ENCODE data around the gene GRIK4. TPM values are rescaled to one million over a fixed set of nuclear protein-coding genes. Genes with fewer than 3 reads are reported as not detected.

The GRIK4 gene
- polyA plus RNA-seq, 1 donor = 0.94 TPM

DNA sequence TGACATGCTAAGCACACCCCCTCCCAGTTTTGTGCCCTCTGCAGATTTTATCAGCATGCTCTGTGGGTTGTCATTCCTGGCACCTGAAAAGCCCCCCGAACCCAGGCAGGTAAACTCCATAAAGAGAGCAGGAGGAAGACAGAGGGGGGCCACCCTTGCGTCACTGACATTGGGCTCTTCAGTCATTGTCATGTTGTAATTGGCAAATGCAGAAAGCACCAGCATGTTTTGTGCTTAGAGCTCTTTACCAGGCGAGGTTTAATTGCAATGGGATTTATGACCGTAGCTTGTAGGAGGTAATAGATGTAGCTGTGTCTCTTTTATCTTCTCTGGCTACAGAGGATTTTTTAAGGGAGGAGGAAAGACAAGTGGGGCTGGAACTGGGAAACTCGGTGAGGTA, 201.7 kb downstream of the GRIK4 start:
- no peaks in the 10 kb centered on the region for H3K36me3 ChIP-seq (ENCODE audit: control insufficient read depth, insufficient read depth, low read length)
- no peaks in the 10 kb centered on the region for H3K27me3 ChIP-seq (ENCODE audit: control insufficient read depth, insufficient read depth, low read length)
- no peaks in the 10 kb centered on the region for H3K9me3 ChIP-seq (ENCODE audit: control insufficient read depth, low read depth, low read length)
- DNase-seq = no peak
- 0% methylated on average over 1 of the region's 5 CpGs for WGBS (ENCODE audit: insufficient coverage, low lambda C conversion rate)
- peaks cover 42% of the 10 kb centered on the region for H3K4me1 ChIP-seq (ENCODE audit: control insufficient read depth, insufficient read depth, low read length)
- H3K4me3 ChIP-seq (ENCODE audit: low read length) = no peak overlapping the region
- H3K27ac ChIP-seq (ENCODE audit: low read length) = no peak overlapping the region

- Histone ChIP-seq H3K4me3 (ENCODE audit: low read length) (no peak overlapping the region), H3K36me3 (ENCODE audit: control insufficient read depth, insufficient read depth, low read length) (no peaks in the 10 kb centered on the region), H3K4me1 (ENCODE audit: control insufficient read depth, insufficient read depth, low read length) (peaks cover 37% of the 10 kb centered on the region), H3K27ac (ENCODE audit: low read length) (no peak overlapping the region), H3K27me3 (ENCODE audit: control insufficient read depth, insufficient read depth, low read length) (no peaks in the 10 kb centered on the region), H3K9me3 (ENCODE audit: control insufficient read depth, low read depth, low read length) (no peaks in the 10 kb centered on the region)
- no peak for DNase-seq
- WGBS (ENCODE audit: insufficient coverage, low lambda C conversion rate) = no CpG with 5 or more reads among the region's 3 CpGs
Observed at GRCh38 chr11:120714438-120714837, 202.9 kb downstream of the GRIK4 start.

GRCh38 chr11:120715239-120715638, 203.7 kb downstream of the GRIK4 start:
- Histone ChIP-seq H3K27ac (ENCODE audit: low read length) (no peak overlapping the region), H3K36me3 (ENCODE audit: control insufficient read depth, insufficient read depth, low read length) (no peaks in the 10 kb centered on the region), H3K4me1 (ENCODE audit: control insufficient read depth, insufficient read depth, low read length) (peaks cover 34% of the 10 kb centered on the region), H3K4me3 (ENCODE audit: low read length) (no peak overlapping the region), H3K27me3 (ENCODE audit: control insufficient read depth, insufficient read depth, low read length) (no peaks in the 10 kb centered on the region), H3K9me3 (ENCODE audit: control insufficient read depth, low read depth, low read length) (no peaks in the 10 kb centered on the region)
- DNase-seq = peak in 1 of 2 donors; percentile 53
- 21% methylated on average over 5 of the region's 10 CpGs for WGBS (ENCODE audit: insufficient coverage, low lambda C conversion rate)

- H3K27me3 ChIP-seq (ENCODE audit: control insufficient read depth, insufficient read depth, low read length) = no peaks in the 10 kb centered on the region
- no CpG with 5 or more reads among the region's 11 CpGs for WGBS (ENCODE audit: insufficient coverage, low lambda C conversion rate)
- no peaks in the 10 kb centered on the region for H3K36me3 ChIP-seq (ENCODE audit: control insufficient read depth, insufficient read depth, low read length)
- DNase-seq = no peak
- no peak overlapping the region for H3K4me3 ChIP-seq (ENCODE audit: low read length)
- H3K4me1 ChIP-seq (ENCODE audit: control insufficient read depth, insufficient read depth, low read length) = peaks cover 23% of the 10 kb centered on the region
- no peak overlapping the region for H3K27ac ChIP-seq (ENCODE audit: low read length)
- H3K9me3 ChIP-seq (ENCODE audit: control insufficient read depth, low read depth, low read length) = no peaks in the 10 kb centered on the region
Observed at GRCh38 chr11:120717042-120717441, 205.5 kb downstream of the GRIK4 start.

DNA sequence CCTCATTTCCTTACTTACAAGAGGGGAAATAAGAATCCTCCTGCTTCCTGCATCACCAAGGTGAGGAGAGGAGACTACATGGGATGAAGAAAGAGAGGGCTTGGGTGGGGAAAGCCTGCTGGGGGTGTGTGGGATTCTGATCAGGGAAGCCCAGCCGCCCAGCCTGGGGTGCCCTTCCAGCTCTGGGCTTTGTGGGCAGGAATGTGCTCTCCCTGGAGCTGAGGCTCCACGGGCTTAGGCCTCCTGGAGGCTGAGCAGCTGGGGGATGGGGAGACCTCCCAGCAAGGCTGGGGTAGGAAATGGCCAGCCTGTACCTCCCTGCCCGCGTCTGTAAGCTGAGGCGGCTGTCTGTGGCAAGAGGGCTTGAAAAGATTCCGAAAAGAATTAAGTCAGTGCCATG, 206.1 kb downstream of the GRIK4 start:
- Histone ChIP-seq H3K4me3 (ENCODE audit: low read length) (no peak overlapping the region), H3K27me3 (ENCODE audit: control insufficient read depth, insufficient read depth, low read length) (no peaks in the 10 kb centered on the region), H3K27ac (ENCODE audit: low read length) (no peak overlapping the region), H3K4me1 (ENCODE audit: control insufficient read depth, insufficient read depth, low read length) (peaks cover 23% of the 10 kb centered on the region), H3K36me3 (ENCODE audit: control insufficient read depth, insufficient read depth, low read length) (no peaks in the 10 kb centered on the region), H3K9me3 (ENCODE audit: control insufficient read depth, low read depth, low read length) (no peaks in the 10 kb centered on the region)
- DNase-seq = no peak
- WGBS (ENCODE audit: insufficient coverage, low lambda C conversion rate) = no CpG with 5 or more reads among the region's 6 CpGs

DNA sequence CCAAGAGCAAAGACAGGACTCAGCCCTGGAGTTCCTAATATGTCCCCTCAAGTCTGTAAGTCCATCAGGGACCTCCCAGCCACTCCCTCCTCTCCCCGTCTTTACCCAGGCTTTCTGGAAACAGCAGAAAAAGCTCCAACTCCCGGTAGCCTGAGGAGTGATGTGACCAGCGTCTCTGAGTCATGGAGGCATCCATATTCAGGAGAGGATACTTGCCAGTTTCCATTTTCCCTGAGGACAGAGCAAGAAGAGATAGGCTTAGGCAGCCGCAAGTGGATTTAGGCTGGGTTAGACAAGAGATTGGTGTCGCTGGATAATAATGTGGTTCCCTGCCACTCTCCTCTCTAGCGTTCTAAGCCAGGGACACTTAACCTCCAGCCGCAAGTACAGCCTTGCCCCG, 206.6 kb downstream of the GRIK4 start:
- H3K27ac ChIP-seq (ENCODE audit: low read length) = no peak overlapping the region
- no peaks in the 10 kb centered on the region for H3K36me3 ChIP-seq (ENCODE audit: control insufficient read depth, insufficient read depth, low read length)
- peaks cover 23% of the 10 kb centered on the region for H3K4me1 ChIP-seq (ENCODE audit: control insufficient read depth, insufficient read depth, low read length)
- no peaks in the 10 kb centered on the region for H3K27me3 ChIP-seq (ENCODE audit: control insufficient read depth, insufficient read depth, low read length)
- no CpG with 5 or more reads among the region's 8 CpGs for WGBS (ENCODE audit: insufficient coverage, low lambda C conversion rate)
- no peak for DNase-seq
- H3K4me3 ChIP-seq (ENCODE audit: low read length) = no peak overlapping the region
- no peaks in the 10 kb centered on the region for H3K9me3 ChIP-seq (ENCODE audit: control insufficient read depth, low read depth, low read length)

GRCh38 chr11:120719348-120719747, 207.8 kb downstream of the GRIK4 start:
- Histone ChIP-seq H3K9me3 (ENCODE audit: control insufficient read depth, low read depth, low read length) (no peaks in the 10 kb centered on the region), H3K36me3 (ENCODE audit: control insufficient read depth, insufficient read depth, low read length) (no peaks in the 10 kb centered on the region), H3K4me3 (ENCODE audit: low read length) (no peak overlapping the region), H3K27me3 (ENCODE audit: control insufficient read depth, insufficient read depth, low read length) (no peaks in the 10 kb centered on the region), H3K4me1 (ENCODE audit: control insufficient read depth, insufficient read depth, low read length) (peaks cover 11% of the 10 kb centered on the region), H3K27ac (ENCODE audit: low read length) (no peak overlapping the region)
- peak in 1 of 2 donors; percentile 22 for DNase-seq
- 0% methylated on average over 1 of the region's 3 CpGs for WGBS (ENCODE audit: insufficient coverage, low lambda C conversion rate)

- no peaks in the 10 kb centered on the region for H3K4me1 ChIP-seq (ENCODE audit: control insufficient read depth, insufficient read depth, low read length)
- H3K4me3 ChIP-seq (ENCODE audit: low read length) = no peak overlapping the region
- DNase-seq = no peak
- H3K36me3 ChIP-seq (ENCODE audit: control insufficient read depth, insufficient read depth, low read length) = no peaks in the 10 kb centered on the region
- no peak overlapping the region for H3K27ac ChIP-seq (ENCODE audit: low read length)
- no CpG with 5 or more reads among the region's 1 CpG for WGBS (ENCODE audit: insufficient coverage, low lambda C conversion rate)
- no peaks in the 10 kb centered on the region for H3K9me3 ChIP-seq (ENCODE audit: control insufficient read depth, low read depth, low read length)
- no peaks in the 10 kb centered on the region for H3K27me3 ChIP-seq (ENCODE audit: control insufficient read depth, insufficient read depth, low read length)
Observed at GRCh38 chr11:120720760-120721159, 209.2 kb downstream of the GRIK4 start.

DNA sequence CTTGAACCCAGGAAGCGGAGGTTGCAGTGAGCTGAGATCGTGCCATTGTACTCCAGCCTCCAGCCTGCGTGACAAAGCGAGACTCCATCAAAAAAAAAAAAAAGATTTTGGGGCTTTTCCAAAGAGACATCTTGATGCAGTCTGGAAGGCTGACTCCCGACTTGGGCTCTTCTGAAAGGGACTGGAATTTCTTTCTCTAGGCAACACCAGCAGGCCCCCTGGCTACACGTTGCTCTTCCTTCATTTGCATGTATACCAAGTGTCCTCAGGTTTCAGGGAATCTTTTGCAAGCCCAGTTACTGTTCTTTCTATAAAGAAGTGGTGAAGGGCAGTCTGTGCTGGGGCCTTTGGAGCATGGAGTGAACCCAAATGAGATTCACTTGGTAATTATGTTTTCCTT, 211.0 kb downstream of the GRIK4 start:
- peaks cover 6% of the 10 kb centered on the region for H3K9me3 ChIP-seq (ENCODE audit: control insufficient read depth, low read depth, low read length)
- no peaks in the 10 kb centered on the region for H3K4me1 ChIP-seq (ENCODE audit: control insufficient read depth, insufficient read depth, low read length)
- H3K36me3 ChIP-seq (ENCODE audit: control insufficient read depth, insufficient read depth, low read length) = no peaks in the 10 kb centered on the region
- H3K27ac ChIP-seq (ENCODE audit: low read length) = no peak overlapping the region
- DNase-seq = no peak
- H3K4me3 ChIP-seq (ENCODE audit: low read length) = no peak overlapping the region
- H3K27me3 ChIP-seq (ENCODE audit: control insufficient read depth, insufficient read depth, low read length) = no peaks in the 10 kb centered on the region
- no CpG with 5 or more reads among the region's 6 CpGs for WGBS (ENCODE audit: insufficient coverage, low lambda C conversion rate)

DNA sequence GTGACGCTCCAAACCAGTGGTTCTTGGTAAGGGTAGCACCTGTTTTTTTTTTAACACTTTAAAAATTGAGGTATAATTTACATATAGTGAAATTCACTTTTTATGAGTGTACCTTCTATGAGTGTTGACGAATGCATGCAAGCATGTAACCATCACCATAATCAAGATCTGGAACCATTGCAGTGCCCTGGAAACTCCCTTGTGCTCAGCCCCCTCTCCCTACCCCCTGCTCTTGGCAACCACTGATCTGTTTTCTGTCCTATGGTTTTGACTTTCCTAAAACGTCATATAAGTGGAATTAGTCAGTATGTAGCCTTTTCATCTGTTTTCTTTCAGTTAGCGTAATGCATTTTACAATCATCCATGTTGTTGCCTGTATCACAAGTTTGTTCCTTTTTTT, 212.2 kb downstream of the GRIK4 start:
- no peak overlapping the region for H3K4me3 ChIP-seq (ENCODE audit: low read length)
- no peak for DNase-seq
- H3K4me1 ChIP-seq (ENCODE audit: control insufficient read depth, insufficient read depth, low read length) = no peaks in the 10 kb centered on the region
- WGBS (ENCODE audit: insufficient coverage, low lambda C conversion rate) = 86% methylated on average over 1 of the region's 4 CpGs
- H3K27ac ChIP-seq (ENCODE audit: low read length) = no peak overlapping the region
- no peaks in the 10 kb centered on the region for H3K36me3 ChIP-seq (ENCODE audit: control insufficient read depth, insufficient read depth, low read length)
- peaks cover 6% of the 10 kb centered on the region for H3K9me3 ChIP-seq (ENCODE audit: control insufficient read depth, low read depth, low read length)
- H3K27me3 ChIP-seq (ENCODE audit: control insufficient read depth, insufficient read depth, low read length) = no peaks in the 10 kb centered on the region

DNA sequence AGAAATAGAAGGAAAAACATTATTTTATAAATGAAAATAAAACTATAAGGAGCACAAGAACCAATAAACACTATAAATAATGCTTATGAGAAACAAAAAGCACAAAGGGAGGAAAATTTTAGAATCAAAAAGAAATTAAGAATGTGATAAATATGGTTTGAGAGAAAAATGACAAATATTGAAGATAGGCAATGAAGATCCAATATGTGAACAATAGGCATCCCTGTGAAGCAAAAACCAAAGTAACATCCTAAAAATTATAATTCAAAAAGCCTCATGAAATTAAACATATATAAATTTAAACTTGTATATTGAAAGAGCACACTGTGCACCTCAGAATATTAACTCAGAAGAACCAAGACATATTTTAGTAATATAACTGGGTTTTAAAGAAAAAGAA, 216.2 kb downstream of the GRIK4 start:
- no peaks in the 10 kb centered on the region for H3K27me3 ChIP-seq (ENCODE audit: control insufficient read depth, insufficient read depth, low read length)
- H3K36me3 ChIP-seq (ENCODE audit: control insufficient read depth, insufficient read depth, low read length) = no peaks in the 10 kb centered on the region
- H3K4me3 ChIP-seq (ENCODE audit: low read length) = no peak overlapping the region
- DNase-seq = no peak
- H3K9me3 ChIP-seq (ENCODE audit: control insufficient read depth, low read depth, low read length) = peaks cover 6% of the 10 kb centered on the region
- no peak overlapping the region for H3K27ac ChIP-seq (ENCODE audit: low read length)
- no peaks in the 10 kb centered on the region for H3K4me1 ChIP-seq (ENCODE audit: control insufficient read depth, insufficient read depth, low read length)
